ENCODE measurements around the gene RNF157. TPM values are rescaled to one million over a fixed set of nuclear protein-coding genes. Genes with fewer than 3 reads are reported as not detected.

The RNF157 gene
- total and polyA plus RNA-seq, 9 of the 15 experiments (the other 6 are each of a cell fraction or from before 2014, with no cell fraction given): 8.1 to 31.7 (median 20.8) TPM

- TF ChIP-seq THAP12 (CRISPR knock-in tag; IDR thresholded peaks at IDR 0.05) (no peak), POLR3G (IDR thresholded peaks at IDR 0.05; ENCODE audit: extremely low read depth, insufficient read length, insufficient replicate concordance) (no peak), HEY1 (CRISPR knock-in tag; IDR thresholded peaks at IDR 0.05; ENCODE audit: borderline replicate concordance) (no peak), FOXJ2 (tag; IDR thresholded peaks at IDR 0.05) (no peak), TEAD4 (IDR thresholded peaks at IDR 0.05; ENCODE audit: low read length) (no peak), TEAD4 (CRISPR knock-in tag; IDR thresholded peaks at IDR 0.05; ENCODE audit: borderline replicate concordance) (no peak), FOXM1 (IDR thresholded peaks at IDR 0.05; ENCODE audit: low read depth) (no peak; the same call in 1 of the 2 replicates), FOXM1 (CRISPR knock-in tag; IDR thresholded peaks at IDR 0.05; ENCODE audit: low read depth) (no peak), PRDM10 (IDR thresholded peaks at IDR 0.05; ENCODE audit: partially characterized antibody) (no peak)
Measured at GRCh38 chr17:76233588-76234353, 6.5 kb downstream of the RNF157 start (continued).
